ENCODE data around the gene MSRB3.
"Not testable (repeated sequence)": the region's sequence is repeated elsewhere in the genome, so short reads cannot be mapped to it uniquely, and the experiment has no call there.

MSRB3 gene

DNA sequence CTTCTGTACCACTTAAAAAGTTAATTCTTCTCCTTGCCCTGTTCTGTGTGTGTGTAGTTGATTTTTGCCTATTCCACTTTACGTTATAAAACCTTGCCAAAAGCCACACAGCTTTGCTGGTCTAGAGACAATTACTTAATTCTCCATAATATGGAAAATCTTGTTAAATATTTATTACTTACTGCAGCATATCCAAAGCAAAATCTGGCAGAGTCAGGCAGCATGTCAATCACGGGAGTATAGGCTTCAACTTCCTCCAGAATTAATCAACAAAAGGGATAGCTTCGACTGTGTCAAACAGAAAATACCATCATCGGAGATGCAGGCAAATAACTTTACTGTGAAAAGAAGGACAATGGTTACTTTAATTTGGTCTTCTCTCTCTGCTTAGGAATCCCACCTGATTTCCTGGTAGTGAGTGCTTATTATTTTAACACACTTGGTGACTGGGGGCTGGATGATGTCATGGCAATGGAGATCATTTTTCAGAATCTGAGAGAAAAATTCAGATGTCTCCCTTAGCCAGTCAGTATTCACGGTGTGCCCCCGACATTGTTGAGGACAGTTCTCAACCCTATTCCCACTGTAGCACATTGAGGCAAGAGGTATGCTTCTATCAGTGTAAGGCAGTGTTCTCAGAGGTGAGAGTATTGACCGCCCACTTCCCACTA, 3.7 kb upstream of the MSRB3 start:
- Histone ChIP-seq H3K36me3 (ENCODE audit: insufficient read depth, low read length) (no peaks in the 10 kb centered on the region), H2AFZ (ENCODE audit: low read depth, low read length) (no peak overlapping the region), H3K4me1 (ENCODE audit: insufficient read depth, low read length) (peaks cover 7% of the 10 kb centered on the region), H3K27me3 (ENCODE audit: insufficient read depth, low read length) (no peaks in the 10 kb centered on the region), H3K4me3 (ENCODE audit: low read length) (no peak overlapping the region), H3K9me3 (ENCODE audit: low read length) (no peaks in the 10 kb centered on the region)

DNA sequence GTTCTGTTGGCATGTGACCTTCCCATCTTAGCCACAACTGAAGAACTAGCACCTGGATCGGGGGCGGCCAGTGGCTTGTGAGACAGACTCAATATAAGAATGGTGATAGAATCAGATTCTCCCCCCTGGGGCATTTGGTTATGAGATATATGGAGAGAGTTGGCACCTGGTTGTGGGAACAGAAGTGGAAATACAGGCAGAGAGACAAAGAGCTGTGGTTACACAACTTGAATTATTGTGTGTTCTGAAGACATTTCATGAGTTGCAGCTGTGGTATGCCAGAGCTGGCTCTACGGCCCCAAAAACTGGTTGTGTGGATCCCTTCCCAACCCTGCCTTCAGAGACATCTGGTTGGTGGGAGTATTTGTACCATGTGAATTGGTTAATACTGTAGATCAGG, 2.9 kb upstream of the MSRB3 start:
- Histone ChIP-seq H3K4me1 (ENCODE audit: insufficient read depth, low read length) (peaks cover 7% of the 10 kb centered on the region), H3K27me3 (ENCODE audit: insufficient read depth, low read length) (no peaks in the 10 kb centered on the region), H2AFZ (ENCODE audit: low read depth, low read length) (no peak overlapping the region), H3K9me3 (ENCODE audit: low read length) (no peaks in the 10 kb centered on the region), H3K4me3 (ENCODE audit: low read length) (no peak overlapping the region), H3K36me3 (ENCODE audit: insufficient read depth, low read length) (no peaks in the 10 kb centered on the region)

DNA sequence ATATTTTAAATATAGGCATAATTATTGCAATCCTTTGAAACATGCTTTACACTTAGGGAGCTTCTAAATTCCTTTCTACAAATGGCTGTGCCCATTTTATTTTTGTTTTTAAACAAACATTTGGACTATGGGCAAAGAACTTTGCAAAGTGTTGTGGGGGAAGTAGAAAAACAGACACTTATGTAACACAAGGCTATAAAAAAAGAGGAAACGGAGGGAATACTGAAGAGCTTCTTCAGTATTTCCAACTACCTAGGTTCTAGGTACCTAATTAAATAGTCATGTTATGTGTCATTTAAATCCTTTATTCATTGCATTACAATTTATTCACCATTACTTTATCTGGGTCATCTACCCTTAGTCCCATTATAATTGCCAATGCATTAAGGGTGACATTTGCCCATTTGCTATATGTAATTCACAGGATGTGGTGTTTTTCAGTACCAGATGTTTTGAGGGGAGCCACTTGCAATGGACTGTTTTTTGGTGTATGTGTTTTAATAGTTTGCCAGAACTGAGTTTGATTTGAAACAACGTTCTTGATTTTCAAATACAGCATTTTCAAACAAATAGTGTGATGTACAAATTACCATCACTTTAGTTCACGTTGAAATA, 1.5 kb upstream of the MSRB3 start:
- no peaks in the 10 kb centered on the region for H3K36me3 ChIP-seq (ENCODE audit: insufficient read depth, low read length)
- H3K4me1 ChIP-seq (ENCODE audit: insufficient read depth, low read length): peaks cover 7% of the 10 kb centered on the region
- no peaks in the 10 kb centered on the region for H3K27me3 ChIP-seq (ENCODE audit: insufficient read depth, low read length)
- no peak overlapping the region for H2AFZ ChIP-seq (ENCODE audit: low read depth, low read length)
- H3K4me3 ChIP-seq (ENCODE audit: low read length): no peak overlapping the region
- no peaks in the 10 kb centered on the region for H3K9me3 ChIP-seq (ENCODE audit: low read length)

DNA sequence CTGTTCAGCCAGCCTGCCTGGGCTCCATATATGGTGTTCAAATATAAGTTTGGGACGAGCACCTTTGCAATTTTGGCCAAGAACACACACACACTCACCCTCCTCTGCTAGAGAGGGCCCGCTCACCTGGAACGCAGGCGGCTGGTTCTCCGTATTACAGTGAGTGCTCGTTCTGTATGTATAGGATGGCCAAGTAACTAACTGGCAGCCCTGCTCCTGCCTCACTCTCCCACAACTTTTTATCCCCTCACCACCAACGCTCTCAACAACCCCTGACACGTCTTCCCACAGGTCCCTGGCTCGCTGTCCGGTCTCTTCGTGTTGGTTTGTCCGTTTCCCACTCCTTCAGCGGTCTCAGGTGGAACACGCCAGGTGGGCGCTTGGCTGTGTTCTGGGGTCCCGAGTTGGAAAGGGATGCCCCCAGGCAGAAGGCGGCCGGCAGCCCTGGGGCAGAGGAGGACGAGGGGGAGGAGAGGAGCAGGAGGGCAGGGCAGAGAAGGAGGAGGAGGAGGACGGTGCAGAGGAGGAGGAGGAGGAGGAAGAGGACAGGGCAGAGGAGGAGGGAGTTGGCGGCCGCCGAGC, 398 bp upstream of the MSRB3 start:
- peak overlapping the region; percentile 71 for H3K4me3 ChIP-seq (ENCODE audit: low read length)
- no peaks in the 10 kb centered on the region for H3K36me3 ChIP-seq (ENCODE audit: insufficient read depth, low read length)
- peak overlapping the region; percentile 98 for H2AFZ ChIP-seq (ENCODE audit: low read depth, low read length)
- no peaks in the 10 kb centered on the region for H3K27me3 ChIP-seq (ENCODE audit: insufficient read depth, low read length)
- H3K4me1 ChIP-seq (ENCODE audit: insufficient read depth, low read length): peaks cover 7% of the 10 kb centered on the region
- no peaks in the 10 kb centered on the region for H3K9me3 ChIP-seq (ENCODE audit: low read length)

DNA sequence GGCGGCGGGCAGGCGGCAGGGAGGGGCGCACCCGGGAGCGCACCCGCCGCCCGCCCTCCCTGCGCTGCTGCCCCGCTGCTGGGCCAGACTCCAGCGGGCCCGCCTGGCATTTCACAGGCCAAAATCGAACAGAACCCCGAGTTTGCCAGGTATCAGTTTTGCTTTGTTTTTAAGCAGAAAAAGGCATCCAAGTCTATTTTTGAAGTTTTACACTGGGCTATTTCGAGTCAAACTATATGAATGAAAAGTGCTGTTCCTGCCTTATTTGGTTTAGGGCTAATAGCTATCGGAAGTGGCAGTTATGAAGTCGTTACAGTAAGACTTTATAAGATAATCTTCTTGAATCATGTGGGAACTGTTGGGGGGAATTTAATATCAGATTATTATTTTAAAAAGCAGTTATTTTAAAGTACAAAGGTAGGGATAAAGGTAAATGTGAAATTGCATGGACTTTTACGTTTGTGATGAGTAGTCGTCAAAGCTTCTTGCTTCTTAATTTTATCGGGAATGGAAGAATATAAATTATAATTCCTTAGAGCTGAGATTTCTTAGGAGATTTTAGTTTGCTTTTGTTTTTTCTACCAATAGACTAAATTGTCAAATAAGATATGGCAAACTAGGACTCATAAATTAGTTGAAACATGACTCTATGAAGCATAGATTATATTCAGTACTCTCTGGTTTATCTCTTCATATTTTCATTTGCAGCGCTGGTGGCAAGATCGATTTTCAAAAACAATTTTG, 1.1 kb downstream of the MSRB3 start:
- peaks cover 7% of the 10 kb centered on the region for H3K4me1 ChIP-seq (ENCODE audit: insufficient read depth, low read length)
- no peaks in the 10 kb centered on the region for H3K9me3 ChIP-seq (ENCODE audit: low read length)
- H3K36me3 ChIP-seq (ENCODE audit: insufficient read depth, low read length): no peaks in the 10 kb centered on the region
- no peaks in the 10 kb centered on the region for H3K27me3 ChIP-seq (ENCODE audit: insufficient read depth, low read length)
- H2AFZ ChIP-seq (ENCODE audit: low read depth, low read length): peak overlapping the region; percentile 98
- H3K4me3 ChIP-seq (ENCODE audit: low read length): peak overlapping the region; percentile 71

DNA sequence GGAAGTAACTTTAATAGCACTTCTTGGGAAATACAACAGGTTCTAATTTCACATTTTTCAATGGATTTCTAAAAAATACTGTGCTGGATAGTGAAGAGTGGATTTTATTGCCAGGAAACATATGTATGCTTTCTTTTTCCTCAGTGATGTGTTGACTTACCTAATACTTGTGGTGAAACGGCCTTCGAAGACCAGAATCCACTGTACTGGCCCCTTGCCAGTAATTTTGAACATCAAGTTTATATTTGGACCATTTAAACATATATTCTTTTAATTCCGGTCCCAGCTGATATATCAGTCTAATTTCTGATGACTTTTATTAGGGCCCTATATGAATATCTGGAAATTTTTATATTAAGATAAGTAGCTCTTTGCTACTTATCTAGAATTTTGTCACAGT, 1.8 kb downstream of the MSRB3 start:
- H3K4me1 ChIP-seq (ENCODE audit: insufficient read depth, low read length): peaks cover 7% of the 10 kb centered on the region
- H2AFZ ChIP-seq (ENCODE audit: low read depth, low read length): no peak overlapping the region
- H3K27me3 ChIP-seq (ENCODE audit: insufficient read depth, low read length): no peaks in the 10 kb centered on the region
- no peaks in the 10 kb centered on the region for H3K36me3 ChIP-seq (ENCODE audit: insufficient read depth, low read length)
- H3K9me3 ChIP-seq (ENCODE audit: low read length): no peaks in the 10 kb centered on the region
- H3K4me3 ChIP-seq (ENCODE audit: low read length): no peak overlapping the region

DNA sequence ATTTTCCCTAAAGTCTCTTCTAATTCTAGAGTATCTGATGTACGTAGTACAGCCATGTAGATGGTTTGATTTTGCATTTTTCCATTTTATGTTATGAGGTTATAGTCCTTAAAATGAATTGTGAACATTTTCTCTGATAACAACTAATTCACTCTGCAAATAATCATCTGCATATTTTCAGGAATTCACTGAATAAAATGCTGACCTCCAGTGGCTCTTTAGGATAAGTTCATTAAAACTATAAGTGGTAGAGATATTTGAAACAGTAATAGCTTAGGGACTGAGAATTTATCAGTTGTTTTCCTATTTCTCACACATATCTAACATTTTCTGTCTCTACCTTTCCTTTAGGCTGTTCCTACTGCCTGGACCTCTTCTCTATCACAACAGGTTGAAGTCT, 4.4 kb downstream of the MSRB3 start:
- Histone ChIP-seq H3K4me3 (ENCODE audit: low read length) (no peak overlapping the region), H3K36me3 (ENCODE audit: insufficient read depth, low read length) (no peaks in the 10 kb centered on the region), H3K9me3 (ENCODE audit: low read length) (no peaks in the 10 kb centered on the region), H2AFZ (ENCODE audit: low read depth, low read length) (no peak overlapping the region), H3K4me1 (ENCODE audit: insufficient read depth, low read length) (peaks cover 7% of the 10 kb centered on the region), H3K27me3 (ENCODE audit: insufficient read depth, low read length) (no peaks in the 10 kb centered on the region)

DNA sequence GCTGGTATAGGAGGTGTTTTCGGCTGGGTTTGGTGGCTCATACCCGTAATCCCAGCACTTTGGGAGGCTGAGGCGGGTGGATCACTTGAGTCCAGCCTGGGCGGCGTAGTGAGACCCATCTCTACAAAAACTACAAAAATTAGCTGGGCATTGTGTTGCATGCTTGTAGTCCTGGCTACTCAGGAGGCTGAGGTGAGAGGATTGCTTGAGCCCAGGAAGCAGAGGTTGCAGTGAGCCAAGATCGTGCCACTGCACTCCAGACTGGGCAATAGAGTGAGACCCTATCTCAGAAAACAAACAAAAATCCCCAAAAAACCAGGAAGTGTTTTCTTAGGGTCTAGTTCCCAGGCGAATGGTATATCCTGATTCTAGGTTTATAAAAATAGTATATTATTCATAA, 7.0 kb downstream of the MSRB3 start:
- H3K9me3 ChIP-seq (ENCODE audit: low read length); H3K4me1 ChIP-seq (ENCODE audit: insufficient read depth, low read length); H3K27me3 ChIP-seq (ENCODE audit: insufficient read depth, low read length); H3K4me3 ChIP-seq (ENCODE audit: low read length); H2AFZ ChIP-seq (ENCODE audit: low read depth, low read length); H3K36me3 ChIP-seq (ENCODE audit: insufficient read depth, low read length): not testable (repeated sequence)

DNA sequence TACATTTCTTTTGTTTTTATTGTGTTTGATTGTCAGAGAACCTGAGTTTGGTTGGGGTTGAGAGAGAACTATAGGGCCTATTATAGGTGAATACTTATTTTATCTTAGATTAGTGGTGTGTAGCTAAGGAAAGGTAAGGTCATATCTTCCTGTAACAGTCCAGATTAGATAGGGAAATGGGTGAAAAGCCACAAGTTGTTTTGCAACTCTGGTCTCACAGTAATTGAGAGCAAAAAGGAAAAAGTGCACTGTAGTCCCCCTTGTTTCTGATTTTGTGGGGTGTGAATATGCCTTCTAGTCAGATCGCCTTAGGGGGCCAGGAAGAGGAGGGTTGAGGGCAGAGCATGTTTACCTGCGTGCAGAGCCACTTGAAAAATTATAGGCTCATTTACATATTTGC, 8.9 kb downstream of the MSRB3 start:
- H2AFZ ChIP-seq (ENCODE audit: low read depth, low read length): no peak overlapping the region
- H3K9me3 ChIP-seq (ENCODE audit: low read length): no peaks in the 10 kb centered on the region
- no peaks in the 10 kb centered on the region for H3K4me1 ChIP-seq (ENCODE audit: insufficient read depth, low read length)
- H3K4me3 ChIP-seq (ENCODE audit: low read length): no peak overlapping the region
- no peaks in the 10 kb centered on the region for H3K27me3 ChIP-seq (ENCODE audit: insufficient read depth, low read length)
- no peaks in the 10 kb centered on the region for H3K36me3 ChIP-seq (ENCODE audit: insufficient read depth, low read length)

DNA sequence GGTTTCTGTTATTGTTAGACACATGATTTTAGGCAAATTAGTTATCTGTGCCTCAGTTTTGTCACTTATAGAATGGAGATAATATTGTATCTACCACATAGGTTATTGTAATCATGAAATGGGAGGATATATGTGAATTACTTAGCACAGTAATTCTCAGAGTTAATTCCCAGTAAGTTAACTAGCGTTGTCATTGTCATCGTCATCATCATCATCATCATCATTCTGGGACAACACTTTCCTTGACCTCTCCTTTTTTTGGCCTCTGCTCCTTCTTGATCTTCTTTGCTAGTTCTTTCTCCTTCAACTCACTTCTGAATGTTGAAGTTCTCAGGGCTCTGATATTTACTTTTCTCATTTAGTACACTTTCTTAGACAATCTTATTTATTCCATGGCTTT, 13.8 kb downstream of the MSRB3 start:
- H3K4me3 ChIP-seq (ENCODE audit: low read length): no peak overlapping the region
- no peaks in the 10 kb centered on the region for H3K9me3 ChIP-seq (ENCODE audit: low read length)
- H3K36me3 ChIP-seq (ENCODE audit: insufficient read depth, low read length): no peaks in the 10 kb centered on the region
- no peaks in the 10 kb centered on the region for H3K27me3 ChIP-seq (ENCODE audit: insufficient read depth, low read length)
- no peaks in the 10 kb centered on the region for H3K4me1 ChIP-seq (ENCODE audit: insufficient read depth, low read length)
- H2AFZ ChIP-seq (ENCODE audit: low read depth, low read length): no peak overlapping the region

DNA sequence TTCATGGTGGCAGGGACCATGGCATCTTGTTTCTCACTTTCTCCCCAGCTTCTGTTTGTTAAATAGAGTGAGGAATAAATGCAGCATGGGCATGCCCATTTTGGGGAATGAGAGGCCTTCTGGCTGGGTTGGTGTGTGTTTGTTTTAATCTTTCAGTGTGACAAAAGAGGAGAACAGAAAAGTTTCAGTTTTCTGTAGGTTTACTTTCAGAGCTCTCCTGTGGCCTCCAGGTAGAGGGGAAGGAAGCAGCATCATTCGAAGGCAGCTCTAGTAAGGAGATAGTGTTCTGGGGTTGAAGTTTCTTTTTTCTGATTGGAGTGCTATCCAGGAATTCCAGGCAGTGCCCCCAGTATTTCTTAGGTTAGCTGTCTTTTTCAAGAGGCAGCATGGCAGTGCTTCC, 15.3 kb downstream of the MSRB3 start:
- Histone ChIP-seq H3K4me1 (ENCODE audit: insufficient read depth, low read length) (no peaks in the 10 kb centered on the region), H3K27me3 (ENCODE audit: insufficient read depth, low read length) (no peaks in the 10 kb centered on the region), H2AFZ (ENCODE audit: low read depth, low read length) (no peak overlapping the region), H3K36me3 (ENCODE audit: insufficient read depth, low read length) (no peaks in the 10 kb centered on the region), H3K9me3 (ENCODE audit: low read length) (no peaks in the 10 kb centered on the region), H3K4me3 (ENCODE audit: low read length) (no peak overlapping the region)

DNA sequence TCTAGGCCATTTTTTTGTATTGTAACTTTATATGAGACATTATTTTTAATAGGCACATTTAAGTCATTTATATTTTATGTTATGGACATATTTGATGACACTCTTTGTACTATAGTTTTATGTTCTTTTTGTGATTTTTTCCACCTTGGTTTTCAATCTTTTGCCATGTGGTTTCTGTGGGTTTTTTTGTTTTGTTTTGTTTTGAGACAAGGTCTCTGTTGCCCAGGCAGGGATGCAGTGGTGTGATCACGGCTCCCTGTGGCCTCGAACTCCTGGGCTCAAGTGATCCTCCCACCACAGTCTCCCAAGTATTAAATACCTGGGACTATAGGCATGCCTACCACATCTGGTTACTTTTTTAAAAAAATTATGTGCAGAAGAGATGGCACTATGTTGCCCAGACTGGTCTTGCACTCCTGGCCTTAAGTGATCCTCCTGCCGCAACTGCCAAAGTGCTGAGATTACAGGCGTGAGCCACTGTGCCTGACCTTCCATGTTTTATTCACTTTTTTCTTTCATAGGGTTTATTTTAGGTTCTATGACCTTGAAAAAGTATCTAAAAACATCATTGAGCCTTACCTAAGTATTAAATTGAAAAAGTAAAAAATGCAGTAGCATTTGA, 16.3 kb downstream of the MSRB3 start:
- Histone ChIP-seq H3K4me3 (ENCODE audit: low read length) (no peak overlapping the region), H3K9me3 (ENCODE audit: low read length) (no peaks in the 10 kb centered on the region), H3K36me3 (ENCODE audit: insufficient read depth, low read length) (no peaks in the 10 kb centered on the region), H3K27me3 (ENCODE audit: insufficient read depth, low read length) (no peaks in the 10 kb centered on the region), H3K4me1 (ENCODE audit: insufficient read depth, low read length) (no peaks in the 10 kb centered on the region), H2AFZ (ENCODE audit: low read depth, low read length) (no peak overlapping the region)
